HepG2 (cell line): ENCODE results near the gene RSPH9. TPM values are rescaled to one million over a fixed set of nuclear protein-coding genes. Genes with fewer than 3 reads are reported as not detected.
A peak's percentile ranks its signal among the peaks of the same experiment; 100 is the strongest.

Experiments
- FOXM1 ChIP-seq: sonication (generic); formaldehyde crosslinking; IDR thresholded peaks from 2 replicates; pipeline ENCODE4 v1.5.0; 2020; ENCODE audit warnings: missing genetic modification reagents
- KMT2A ChIP-seq: sonication (generic); formaldehyde crosslinking; IDR thresholded peaks from 2 replicates; pipeline ENCODE4 v1.4.0; 2020; ENCODE audit warnings: missing genetic modification reagents
- NPAS2 ChIP-seq: sonication (generic); formaldehyde crosslinking; IDR thresholded peaks from 2 replicates; pipeline ENCODE4 v1.8.0; 2022; ENCODE audit warnings: mild to moderate bottlenecking, missing genetic modification reagents, borderline replicate concordance
- PITX1 ChIP-seq: sonication (generic); formaldehyde crosslinking; IDR thresholded peaks from 2 replicates; pipeline ENCODE4 v1.5.1; 2020; ENCODE audit warnings: mild to moderate bottlenecking, missing genetic modification reagents
- POLR2AphosphoS5 ChIP-seq: IDR thresholded peaks from 2 replicates; pipeline ENCODE4 v1.6.1; 2012; ENCODE audit warnings: low read depth, low read length
- SIX1 ChIP-seq: sonication (generic); formaldehyde crosslinking; IDR thresholded peaks from 2 replicates; pipeline ENCODE4 v1.4.0; 2020; ENCODE audit warnings: missing genetic modification reagents, borderline replicate concordance
- ZNF34 ChIP-seq: sonication (generic); formaldehyde crosslinking; IDR thresholded peaks from 2 replicates; pipeline ENCODE4 v1.4.0; 2020; ENCODE audit warnings: mild to moderate bottlenecking, missing genetic modification reagents, borderline replicate concordance
- ZNF446 ChIP-seq: sonication (generic); formaldehyde crosslinking; IDR thresholded peaks from 2 replicates; pipeline ENCODE4 v1.5.0; 2020; ENCODE audit warnings: mild to moderate bottlenecking, missing genetic modification reagents
- ZNF646 ChIP-seq: sonication (generic); formaldehyde crosslinking; IDR thresholded peaks from 2 replicates; pipeline ENCODE4 v1.9.0; 2021; ENCODE audit warnings: mild to moderate bottlenecking, missing genetic modification reagents
- ZZZ3 ChIP-seq: sonication (generic); formaldehyde crosslinking; IDR thresholded peaks from 2 replicates; pipeline ENCODE4 v1.4.0; 2020; ENCODE audit warnings: missing genetic modification reagents, mild to moderate bottlenecking, borderline replicate concordance
- polyA plus RNA-seq, 8 experiments: library from polyadenylated mRNA; depleted of rRNA in 3 of 8; stranded (reverse) in 7 of 8; unstranded in 1 of 8; fragments of >200 nt; fragmentation: Illumina TruSeq in 4 of 8; extraction: Trizol in 4 of 8; gene quantifications; 2 replicates each; pipeline versions ENCODE4 v1.2.1 to v1.2.3, GENCODE V29; 2011 to 2016; ENCODE audit warnings: low read depth in 4 of 8, missing spikeins in 1 of 8, mixed read lengths in 1 of 8; ENCODE audit not compliant: insufficient read depth in 1 of 8
- total RNA-seq, 5 experiments: library from RNA; depleted of rRNA; stranded (reverse); fragments of >200 nt; fragmentation: Illumina TruSeq; extraction: Trizol; gene quantifications; 2 replicates each; pipeline ENCODE4 v1.2.3, GENCODE V29; 2016; ENCODE audit warnings: low read depth in 1 of 5

The RSPH9 gene
- total and polyA plus RNA-seq, 2 of the 13 experiments (the other 11 are each of a cell fraction or from before 2014, with no cell fraction given): 0.04 TPM; not detected in 1

DNA sequence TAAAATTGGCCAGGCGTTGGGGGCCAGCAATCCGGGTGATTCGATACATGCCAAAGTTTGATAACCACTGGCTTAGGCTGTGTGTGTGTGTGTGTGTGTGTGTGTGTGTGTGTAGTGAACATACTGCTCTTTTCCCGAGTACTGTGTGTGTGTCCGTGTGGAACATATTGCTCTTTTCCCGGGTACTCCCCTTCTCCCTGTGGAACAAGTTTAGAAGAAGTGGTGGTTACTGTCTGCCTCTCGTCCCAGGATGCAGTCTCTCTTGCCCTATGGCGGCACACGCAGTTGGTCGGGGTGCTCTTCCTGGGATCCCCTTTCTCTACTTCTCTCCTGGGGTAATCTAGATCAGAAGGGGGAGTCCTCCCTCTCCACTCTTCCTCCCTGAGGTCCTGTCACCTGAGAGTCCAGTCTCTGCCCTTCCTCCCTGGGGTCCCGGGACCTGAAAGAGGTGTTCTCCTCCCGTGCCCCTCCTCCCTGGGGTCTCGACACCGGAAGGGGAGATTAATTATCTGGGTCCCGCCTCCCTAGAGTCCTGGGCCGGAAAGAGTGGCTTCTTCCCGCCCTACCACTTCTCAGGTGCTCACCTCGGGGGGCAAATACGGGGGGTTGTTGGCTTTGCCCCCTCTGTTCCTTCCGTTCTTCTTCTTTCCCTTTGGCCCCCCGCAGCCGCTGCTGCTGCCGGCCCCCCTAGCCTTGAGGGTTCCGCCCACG lies 16.3 kb upstream of the RSPH9 start (continued):
- no peak for TF ChIP-seq ZNF446 (CRISPR knock-in tag)
- peak; percentile 41; the same call in 1 of the 2 replicates for TF ChIP-seq POLR2AphosphoS5
- 0 out of 2 replicates have a peak, but pooled peaks have one; percentile 10 for TF ChIP-seq ZZZ3 (CRISPR knock-in tag)
- no peak for TF ChIP-seq NPAS2 (CRISPR knock-in tag)
- no peak for TF ChIP-seq ZNF34 (CRISPR knock-in tag)
- TF ChIP-seq KMT2A: 0 out of 2 replicates have a peak, but pooled peaks have one; percentile 48
- 0 out of 2 replicates have a peak, but pooled peaks have one; percentile 5 for TF ChIP-seq SIX1 (CRISPR knock-in tag)
- no peak for TF ChIP-seq FOXM1 (CRISPR knock-in tag)
- TF ChIP-seq PITX1 (CRISPR knock-in tag): peak; percentile 78; the same call in 1 of the 2 replicates
- TF ChIP-seq ZNF646 (CRISPR knock-in tag): peak; percentile 85; the same call in 1 of the 2 replicates
